Astrocyte (in vitro differentiated cells and primary cell): ENCODE data around the gene PPP1CB. TPM values are rescaled to one million over a fixed set of nuclear protein-coding genes. Genes with fewer than 3 reads are reported as not detected.

ENCODE experiments used
- DNase-seq: peaks from one replicate; pipeline ENCODE4 v3.0.0-alpha.2; 2010; ENCODE audit warnings: low read depth
- FAIRE-seq: peaks from 2 replicates; lab custom pipeline; 2011; peaks lifted over from hg19 to GRCh38; lab: Jason Lieb, UNC
- H2AFZ ChIP-seq: 2 replicates; pipeline ENCODE4 v1.6.0; 2012; ENCODE audit warnings: low read depth, low read length, inconsistent platforms
- H3K27ac ChIP-seq: 2 replicates; pipeline ENCODE4 v1.5.1; 2011; ENCODE audit warnings: low read depth, low read length, inconsistent platforms
- H3K27me3 ChIP-seq: 2 replicates; pipeline ENCODE4 v1.6.0; 2011; ENCODE audit warnings: low read length, inconsistent platforms; ENCODE audit not compliant: insufficient read depth
- H3K36me3 ChIP-seq: 2 replicates; pipeline ENCODE4 v1.5.1; 2011; ENCODE audit warnings: low read length, inconsistent platforms; ENCODE audit not compliant: insufficient read depth
- H3K4me1 ChIP-seq: 2 replicates; pipeline ENCODE4 v1.5.1; 2011; ENCODE audit warnings: low read length, inconsistent platforms; ENCODE audit not compliant: insufficient read depth
- H3K4me2 ChIP-seq: 2 replicates; pipeline ENCODE4 v1.6.0; 2012; ENCODE audit warnings: low read length, inconsistent platforms
- H3K4me3 ChIP-seq: 2 replicates; pipeline ENCODE4 v1.5.1; 2011; ENCODE audit warnings: low read depth, mild to moderate bottlenecking, low read length, inconsistent platforms; ENCODE audit not compliant: insufficient read depth
- H3K79me2 ChIP-seq: 2 replicates; pipeline ENCODE4 v1.6.0; 2012; ENCODE audit warnings: mild to moderate bottlenecking, low read length, inconsistent platforms; ENCODE audit not compliant: insufficient read depth
- H3K9ac ChIP-seq: 2 replicates; pipeline ENCODE4 v1.6.0; 2012; ENCODE audit warnings: mild to moderate bottlenecking, low read length, inconsistent platforms
- H3K9me3 ChIP-seq: 2 replicates; pipeline ENCODE4 v1.5.1; 2012; ENCODE audit warnings: low read depth, mild to moderate bottlenecking, low read length, inconsistent platforms; ENCODE audit not compliant: insufficient read depth
- H4K20me1 ChIP-seq: 2 replicates; pipeline ENCODE4 v1.6.0; 2012; ENCODE audit warnings: low read length, inconsistent platforms; ENCODE audit not compliant: insufficient read depth
- H3K27ac Mint-ChIP-seq: one replicate; pipeline ENCODE4 v1.8.0; 2021; ENCODE audit warnings: mild to moderate bottlenecking, mixed read lengths; ENCODE audit not compliant: unreplicated experiment
- H3K27me3 Mint-ChIP-seq: one replicate; pipeline ENCODE4 v1.8.0; 2021; ENCODE audit warnings: low read depth, mixed read lengths; ENCODE audit not compliant: unreplicated experiment
- H3K36me3 Mint-ChIP-seq: one replicate; pipeline ENCODE4 v1.8.0; 2021; ENCODE audit warnings: low read depth, mixed read lengths; ENCODE audit not compliant: unreplicated experiment
- H3K4me1 Mint-ChIP-seq: one replicate; pipeline ENCODE4 v1.8.0; 2021; ENCODE audit warnings: low read depth, mixed read lengths; ENCODE audit not compliant: unreplicated experiment
- H3K4me3 Mint-ChIP-seq: one replicate; pipeline ENCODE4 v1.8.0; 2021; ENCODE audit warnings: mild to moderate bottlenecking, moderate library complexity, mixed read lengths; ENCODE audit not compliant: unreplicated experiment
- H3K9me3 Mint-ChIP-seq: one replicate; pipeline ENCODE4 v1.8.0; 2021; ENCODE audit warnings: mild to moderate bottlenecking, mixed read lengths; ENCODE audit not compliant: unreplicated experiment
- EZH2 ChIP-seq: IDR thresholded peaks from 2 replicates; pipeline ENCODE4 v1.6.1; 2012; ENCODE audit warnings: mild to moderate bottlenecking, low read length, inconsistent platforms; ENCODE audit not compliant: insufficient read depth
- total RNA-seq: library from RNA; stranded (reverse); gene quantifications from 2 replicates; pipeline ENCODE4 v1.2.1, GENCODE V29; 2021
- TF ChIP-seq, protein P1 (sequence below): IDR thresholded peaks from 2 replicates; pipeline ENCODE4 v1.5.1; 2011; ENCODE audit warnings: low read depth, mild to moderate bottlenecking, inconsistent platforms, low read length, moderate library complexity; ENCODE audit not compliant: insufficient read depth

PPP1CB gene
- total RNA-seq, 1 donor from 2014 or later = 250 TPM

DNA sequence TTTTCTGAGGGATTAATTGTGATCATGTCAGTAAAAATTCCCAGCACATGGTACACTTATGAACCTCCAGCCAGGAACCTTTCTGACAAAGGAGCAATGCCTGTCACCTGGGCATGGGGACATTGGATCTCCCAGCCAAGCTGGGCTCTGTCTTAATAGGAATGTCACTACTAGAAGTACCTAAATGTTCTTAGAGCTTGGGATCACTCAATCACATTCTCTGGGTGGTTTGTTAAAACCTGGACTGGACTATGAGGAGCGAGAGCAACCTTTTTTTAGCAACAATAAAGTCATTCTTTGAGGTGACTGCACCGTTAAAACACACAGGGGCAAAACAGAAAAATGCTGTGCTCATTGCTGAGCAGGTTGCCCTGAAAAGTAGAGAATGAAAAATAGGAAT, 6.4 kb upstream of the PPP1CB start:
- Histone ChIP-seq H3K4me3 (no peak overlapping the region), H2AFZ (no peak overlapping the region), H4K20me1 (no peaks in the 10 kb centered on the region), H3K27me3 (no peaks in the 10 kb centered on the region), H3K4me1 (peaks cover 1% of the 10 kb centered on the region), H3K9me3 (no peaks in the 10 kb centered on the region), H3K27ac (no peak overlapping the region), H3K79me2 (no peaks in the 10 kb centered on the region), H3K36me3 (no peaks in the 10 kb centered on the region), H3K4me2 (no peak overlapping the region), H3K9ac (no peak overlapping the region)
- DNase-seq (no peak), FAIRE-seq (no peak)
- H3K4me3 Mint-ChIP-seq = no peak overlapping the region
- peaks cover 2% of the 10 kb centered on the region for H3K36me3 Mint-ChIP-seq
- no peak overlapping the region for H3K27ac Mint-ChIP-seq
- H3K4me1 Mint-ChIP-seq = peaks cover 7% of the 10 kb centered on the region
- no peak for TF ChIP-seq EZH2
- TF ChIP-seq, protein P1, sequence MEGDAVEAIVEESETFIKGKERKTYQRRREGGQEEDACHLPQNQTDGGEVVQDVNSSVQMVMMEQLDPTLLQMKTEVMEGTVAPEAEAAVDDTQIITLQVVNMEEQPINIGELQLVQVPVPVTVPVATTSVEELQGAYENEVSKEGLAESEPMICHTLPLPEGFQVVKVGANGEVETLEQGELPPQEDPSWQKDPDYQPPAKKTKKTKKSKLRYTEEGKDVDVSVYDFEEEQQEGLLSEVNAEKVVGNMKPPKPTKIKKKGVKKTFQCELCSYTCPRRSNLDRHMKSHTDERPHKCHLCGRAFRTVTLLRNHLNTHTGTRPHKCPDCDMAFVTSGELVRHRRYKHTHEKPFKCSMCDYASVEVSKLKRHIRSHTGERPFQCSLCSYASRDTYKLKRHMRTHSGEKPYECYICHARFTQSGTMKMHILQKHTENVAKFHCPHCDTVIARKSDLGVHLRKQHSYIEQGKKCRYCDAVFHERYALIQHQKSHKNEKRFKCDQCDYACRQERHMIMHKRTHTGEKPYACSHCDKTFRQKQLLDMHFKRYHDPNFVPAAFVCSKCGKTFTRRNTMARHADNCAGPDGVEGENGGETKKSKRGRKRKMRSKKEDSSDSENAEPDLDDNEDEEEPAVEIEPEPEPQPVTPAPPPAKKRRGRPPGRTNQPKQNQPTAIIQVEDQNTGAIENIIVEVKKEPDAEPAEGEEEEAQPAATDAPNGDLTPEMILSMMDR = no peak
- H3K9me3 Mint-ChIP-seq = peaks cover 2% of the 10 kb centered on the region
- no peaks in the 10 kb centered on the region for H3K27me3 Mint-ChIP-seq

- no peak overlapping the region for H3K9ac ChIP-seq
- FAIRE-seq (no peak), DNase-seq (no peak)
- H4K20me1 ChIP-seq = no peaks in the 10 kb centered on the region
- no peak overlapping the region for H3K4me2 ChIP-seq
- no peak overlapping the region for H3K4me3 ChIP-seq
- TF ChIP-seq, protein P1 = no peak
- TF ChIP-seq EZH2 = no peak
- H3K9me3 ChIP-seq = no peaks in the 10 kb centered on the region
- H3K27me3 ChIP-seq = no peaks in the 10 kb centered on the region
- no peaks in the 10 kb centered on the region for H3K79me2 ChIP-seq
- peaks cover 2% of the 10 kb centered on the region for H3K36me3 Mint-ChIP-seq
- H3K36me3 ChIP-seq = no peaks in the 10 kb centered on the region
- peaks cover 8% of the 10 kb centered on the region for H3K4me1 ChIP-seq
- H2AFZ ChIP-seq = no peak overlapping the region
- peaks cover 2% of the 10 kb centered on the region for H3K9me3 Mint-ChIP-seq
- peaks cover 13% of the 10 kb centered on the region for H3K4me1 Mint-ChIP-seq
- no peak overlapping the region for H3K27ac ChIP-seq
- no peak overlapping the region for H3K4me3 Mint-ChIP-seq
- H3K27me3 Mint-ChIP-seq = no peaks in the 10 kb centered on the region
- H3K27ac Mint-ChIP-seq = no peak overlapping the region
Measured at GRCh38 chr2:28745876-28746275, 5.8 kb upstream of the PPP1CB start.

GRCh38 chr2:28746429-28747111, 5.1 kb upstream of the PPP1CB start:
- no peaks in the 10 kb centered on the region for H4K20me1 ChIP-seq
- H3K27ac Mint-ChIP-seq = no peak overlapping the region
- peaks cover 13% of the 10 kb centered on the region for H3K4me1 ChIP-seq
- no peaks in the 10 kb centered on the region for H3K27me3 ChIP-seq
- no peaks in the 10 kb centered on the region for H3K9me3 ChIP-seq
- peaks cover 2% of the 10 kb centered on the region for H3K9me3 Mint-ChIP-seq
- H3K4me3 Mint-ChIP-seq = no peak overlapping the region
- no peak for FAIRE-seq
- no peaks in the 10 kb centered on the region for H3K79me2 ChIP-seq
- DNase-seq = no peak
- H3K4me2 ChIP-seq = no peak overlapping the region
- H3K9ac ChIP-seq = no peak overlapping the region
- H3K4me1 Mint-ChIP-seq = peaks cover 13% of the 10 kb centered on the region
- TF ChIP-seq EZH2 = no peak
- TF ChIP-seq, protein P1 = no peak
- peaks cover 2% of the 10 kb centered on the region for H3K36me3 Mint-ChIP-seq
- H3K27me3 Mint-ChIP-seq = no peaks in the 10 kb centered on the region
- H3K4me3 ChIP-seq = no peak overlapping the region
- no peak overlapping the region for H2AFZ ChIP-seq
- no peaks in the 10 kb centered on the region for H3K36me3 ChIP-seq
- H3K27ac ChIP-seq = no peak overlapping the region
